Measurements from ENCODE around the gene CACNA2D2.

DNA sequence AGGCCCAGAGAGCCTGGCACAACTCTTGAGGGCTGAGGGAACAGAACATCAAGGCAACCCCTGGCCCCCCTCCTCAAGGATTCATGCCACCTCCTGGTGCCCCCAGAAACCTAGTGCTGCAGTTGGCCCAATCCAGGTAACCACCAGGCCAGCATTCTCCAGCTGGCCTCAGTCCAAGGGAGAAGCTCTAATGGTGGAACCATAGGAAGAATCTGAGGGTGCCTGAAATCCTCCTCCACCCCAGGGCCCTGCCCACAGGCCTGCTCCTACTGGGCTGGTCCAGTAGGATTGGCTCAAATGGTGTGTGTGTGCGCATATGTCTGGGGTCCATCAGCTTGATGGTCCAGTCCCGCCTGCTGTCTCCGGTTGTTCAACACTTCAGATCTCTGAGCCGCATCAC, 188.6 kb downstream of the CACNA2D2 start:
- TF ChIP-seq FOXK2 (IDR thresholded peaks at IDR 0.05) (no peak), FOXM1 (IDR thresholded peaks at IDR 0.05; ENCODE audit: borderline replicate concordance) (no peak), ZNF384 (IDR thresholded peaks at IDR 0.05) (no peak), ELF4 (IDR thresholded peaks at IDR 0.05) (no peak), SP1 (IDR thresholded peaks at IDR 0.05) (no peak), SUZ12 (IDR thresholded peaks at IDR 0.05) (no peak), HDGF (IDR thresholded peaks at IDR 0.05; ENCODE audit: borderline replicate concordance) (no peak), L3MBTL2 (conservative IDR thresholded peaks at IDR 0.05) (no peak), PKNOX1 (IDR thresholded peaks at IDR 0.05) (no peak)

All from HEK293T (cell line).